NT2/D1 (cell line): ENCODE data around the gene C2orf80.

Experiments used
- SUZ12 ChIP-seq: IDR thresholded peaks from 2 replicates; pipeline ENCODE4 v1.6.1; 2011; ENCODE audit not compliant: insufficient read length, insufficient read depth; ENCODE audit errors: extremely low read depth
- ZNF274 ChIP-seq: IDR thresholded peaks from 2 replicates; pipeline ENCODE4 v1.6.1; 2011; ENCODE audit warnings: mild to moderate bottlenecking, low read depth, low read length

DNA sequence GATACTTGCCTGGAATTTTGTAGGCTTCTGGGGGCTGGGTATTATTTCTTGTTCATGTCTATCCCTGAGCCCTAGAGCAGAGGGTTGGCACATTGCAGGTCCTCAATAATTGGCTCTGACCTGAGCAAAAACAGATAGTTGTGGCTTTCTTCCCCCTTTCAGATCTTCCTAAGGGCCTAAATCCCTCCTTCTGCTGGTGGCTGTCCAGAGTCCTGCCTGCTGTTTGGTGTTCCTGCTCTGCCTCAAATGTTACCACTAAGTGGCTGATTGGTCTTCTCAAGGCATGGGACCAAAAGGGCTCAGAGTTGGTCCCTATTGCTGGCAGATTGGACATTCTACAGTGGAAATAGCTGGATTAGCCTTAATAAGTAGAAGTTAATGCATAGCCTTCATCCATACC lies 42.8 kb downstream of the C2orf80 start:
- TF ChIP-seq ZNF274 = no peak
- no peak for TF ChIP-seq SUZ12
